BE2C (cell line): Measurements from ENCODE around the gene MACF1.

ENCODE experiments used
- DNase-seq: peaks from one replicate; pipeline ENCODE4 v3.0.0-alpha.2; 2020
- H3K27me3 ChIP-seq: fragments of 250-450 bp; sonication (Bioruptor Pico); 2 replicates; pipeline ENCODE4 v1.5.1; 2020; ENCODE audit warnings: mild to moderate bottlenecking
- H3K36me3 ChIP-seq: fragments of 250-450 bp; sonication (Bioruptor Pico); 2 replicates; pipeline ENCODE4 v1.5.1; 2020; ENCODE audit warnings: mild to moderate bottlenecking
- H3K4me1 ChIP-seq: fragments of 250-450 bp; sonication (Bioruptor Pico); 2 replicates; pipeline ENCODE4 v1.5.1; 2020
- H3K4me3 ChIP-seq: 2 replicates; pipeline ENCODE4 v1.5.1; 2011; ENCODE audit warnings: low read depth, low read length
- H3K9me3 ChIP-seq: fragments of 250-450 bp; sonication (Bioruptor Pico); 2 replicates; pipeline ENCODE4 v1.5.1; 2020
- CTCF ChIP-seq: IDR thresholded peaks from 2 replicates; pipeline ENCODE4 v1.5.1; 2012; ENCODE audit warnings: mild to moderate bottlenecking, low read depth, low read length

MACF1 gene

GRCh38 chr1:39310015-39310414, 105.5 kb downstream of the MACF1 start:
- Histone ChIP-seq H3K27me3 (no peaks in the 10 kb centered on the region), H3K9me3 (no peaks in the 10 kb centered on the region), H3K4me3 (no peak overlapping the region), H3K4me1 (no peaks in the 10 kb centered on the region), H3K36me3 (no peaks in the 10 kb centered on the region)
- no peak for DNase-seq
- no peak for TF ChIP-seq CTCF

- DNase-seq, result no peak
- Histone ChIP-seq H3K36me3 (no peaks in the 10 kb centered on the region), H3K27me3 (no peaks in the 10 kb centered on the region), H3K4me3 (no peak overlapping the region), H3K4me1 (no peaks in the 10 kb centered on the region), H3K9me3 (no peaks in the 10 kb centered on the region)
- TF ChIP-seq CTCF, result no peak
These were observed 106.2 kb downstream of the MACF1 start for GRCh38 chr1:39310691-39311090.

GRCh38 chr1:39317111-39317510, 112.6 kb downstream of the MACF1 start:
- H3K27me3 ChIP-seq, result no peaks in the 10 kb centered on the region
- no peak for TF ChIP-seq CTCF
- no peak overlapping the region for H3K4me3 ChIP-seq
- no peaks in the 10 kb centered on the region for H3K4me1 ChIP-seq
- no peak for DNase-seq
- H3K36me3 ChIP-seq, result no peaks in the 10 kb centered on the region
- no peaks in the 10 kb centered on the region for H3K9me3 ChIP-seq

- no peak for DNase-seq
- Histone ChIP-seq H3K4me1 (no peaks in the 10 kb centered on the region), H3K36me3 (no peaks in the 10 kb centered on the region), H3K27me3 (no peaks in the 10 kb centered on the region), H3K4me3 (no peak overlapping the region), H3K9me3 (no peaks in the 10 kb centered on the region)
- no peak for TF ChIP-seq CTCF
These were observed 113.6 kb downstream of the MACF1 start for GRCh38 chr1:39317910-39318633.

- TF ChIP-seq CTCF, result no peak
- no peaks in the 10 kb centered on the region for H3K36me3 ChIP-seq
- H3K9me3 ChIP-seq, result no peaks in the 10 kb centered on the region
- no peaks in the 10 kb centered on the region for H3K27me3 ChIP-seq
- no peak for DNase-seq
- H3K4me3 ChIP-seq, result no peak overlapping the region
- H3K4me1 ChIP-seq, result no peaks in the 10 kb centered on the region
These were observed 117.5 kb downstream of the MACF1 start for GRCh38 chr1:39321979-39322378.

GRCh38 chr1:39322431-39322830, 117.9 kb downstream of the MACF1 start:
- H3K4me3 ChIP-seq, result no peak overlapping the region
- no peaks in the 10 kb centered on the region for H3K4me1 ChIP-seq
- no peak for DNase-seq
- no peaks in the 10 kb centered on the region for H3K27me3 ChIP-seq
- no peaks in the 10 kb centered on the region for H3K9me3 ChIP-seq
- no peaks in the 10 kb centered on the region for H3K36me3 ChIP-seq
- TF ChIP-seq CTCF, result no peak
